ENCODE data around the gene TTC23L. TPM values are rescaled to one million over a fixed set of nuclear protein-coding genes. Genes with fewer than 3 reads are reported as not detected.

The TTC23L gene
- total and polyA plus RNA-seq, 2 of the 8 experiments (the other 6 are each of a cell fraction or from before 2014, with no cell fraction given), result 1.1 to 2.4 TPM

DNA sequence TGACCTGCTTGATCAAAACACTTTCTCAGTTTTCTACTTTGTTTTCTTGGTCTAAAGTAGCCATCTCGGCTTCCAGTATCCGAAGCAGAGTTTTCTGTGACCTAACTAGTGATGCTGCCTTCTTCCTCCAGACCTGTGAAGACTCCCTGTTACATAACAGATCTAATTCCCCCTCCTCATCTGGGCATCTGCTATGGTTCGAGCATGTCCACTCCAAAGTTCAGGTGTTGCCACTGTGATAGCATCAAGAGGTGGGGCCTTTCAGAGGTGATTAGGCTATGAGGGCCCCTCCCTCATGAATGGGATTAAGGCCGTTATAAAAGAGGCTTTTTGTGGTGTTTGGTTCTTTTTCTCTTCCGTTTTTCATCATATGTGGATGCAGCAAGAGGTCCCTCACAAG, 20.3 kb downstream of the TTC23L start:
- Histone ChIP-seq H3K79me2 (ENCODE audit: control insufficient read depth in 1 of 2, insufficient read depth in 2 of 2, low read length in 2 of 2) (no peaks in the 10 kb centered on the region), H3K18ac (ENCODE audit: extremely low read depth, low read length) (no peak overlapping the region), H2BK12ac (ENCODE audit: low read depth, low read length) (no peak overlapping the region), H3K23me2 (ENCODE audit: low read depth, low read length) (no peaks in the 10 kb centered on the region; the same call in 1 of the 2 replicates), H4K8ac (ENCODE audit: extremely low read depth, insufficient read depth, low read length) (no peak overlapping the region), H3K27me3 (replicated peaks in 1 of 4; ENCODE audit: control insufficient read depth in 3 of 4, extremely low read depth in 1 of 4, insufficient read depth in 3 of 4, low read length in 3 of 4) (no peaks in the 10 kb centered on the region), H2AK5ac (ENCODE audit: low read depth, low read length) (no peak overlapping the region), H3K4me2 (ENCODE audit: insufficient read depth in 1 of 2, low read depth in 2 of 2, low read length in 2 of 2) (no peak overlapping the region), H3K9ac (replicated peaks in 1 of 4; ENCODE audit: extremely low read depth in 1 of 4, low read depth in 3 of 4, low read length in 3 of 4) (no peak overlapping the region), H2BK120ac (replicated peaks; ENCODE audit: low read depth, low read length) (no peak overlapping the region), H2BK5ac (ENCODE audit: low read depth, low read length) (no peak overlapping the region), H3K27ac (ENCODE audit: low read depth, low read length) (no peak overlapping the region), H3K56ac (replicated peaks; ENCODE audit: insufficient read length, low read depth, low read length) (no peak overlapping the region), H3K79me1 (ENCODE audit: low read depth, low read length) (no peaks in the 10 kb centered on the region), H2BK15ac (ENCODE audit: low read length) (no peak overlapping the region), H4K91ac (replicated peaks; ENCODE audit: insufficient read length, low read length) (no peak overlapping the region), H3K23ac (ENCODE audit: insufficient read length) (no peak overlapping the region), H4K20me1 (replicated peaks in 1 of 2; ENCODE audit: control insufficient read depth in 1 of 2, insufficient read depth in 2 of 2, low read length in 2 of 2) (no peaks in the 10 kb centered on the region), H3K9me3 (ENCODE audit: insufficient read depth in 2 of 2, low read depth in 1 of 2, low read length in 1 of 2) (no peaks in the 10 kb centered on the region), H3K36me3 (ENCODE audit: control insufficient read depth in 2 of 4, insufficient read depth in 4 of 4, low read length in 3 of 4) (no peaks in the 10 kb centered on the region), H4K5ac (ENCODE audit: insufficient read length, low read depth, low read length) (no peak overlapping the region), H2BK20ac (ENCODE audit: low read length) (no peak overlapping the region), H2AFZ (ENCODE audit: low read length) (no peak overlapping the region), H3K4me3 (ENCODE audit: extremely low read depth in 1 of 4, insufficient read depth in 2 of 4, low read depth in 3 of 4, low read length in 4 of 4) (no peak overlapping the region), H3K4ac (replicated peaks; ENCODE audit: insufficient read length, low read depth, low read length) (no peak overlapping the region), H3K14ac (ENCODE audit: insufficient read length) (no peak overlapping the region), H3K4me1 (replicated peaks in 1 of 4; ENCODE audit: control insufficient read depth in 3 of 4, insufficient read depth in 4 of 4, low read length in 3 of 4) (peaks cover 5 to 11% (median 7%) of the 10 kb centered on the region in 4 experiments)
- FAIRE-seq, result no peak
- WGBS, 2 experiments (ENCODE audit: extremely low coverage in 1 of 2, insufficient coverage in 1 of 2, insufficient read length in 1 of 2, insufficient replicate concordance in 2 of 2, low coverage in 1 of 2, low lambda C conversion rate in 2 of 2, missing lambda C conversion rate in 1 of 2), result 76% methylated on average over 5 of the region's 5 CpGs; no CpG with 5 or more reads in 1 of the 2 experiments
- ChIA-PET POLR2A (ENCODE audit: partially characterized antibody) (no interaction called here), CTCF (ENCODE audit: partially characterized antibody) (interaction anchor here (1.0 to 1.4 kb wide), 2 partner anchors 8 to 9 kb away, joined by 3 read pairs; no protein-coding TSS in a partner anchor)
- DNase-seq (ENCODE audit: low read depth in 1 of 2, low spot score in 2 of 2), result no peak
- no peak for TF ChIP-seq RBBP5 (IDR thresholded peaks at IDR 0.05; ENCODE audit: borderline replicate concordance, low read depth, low read length)
- TF ChIP-seq HDAC6 (IDR thresholded peaks at IDR 0.05; ENCODE audit: low read depth, low read length), result no peak
- TF ChIP-seq, protein P1, sequence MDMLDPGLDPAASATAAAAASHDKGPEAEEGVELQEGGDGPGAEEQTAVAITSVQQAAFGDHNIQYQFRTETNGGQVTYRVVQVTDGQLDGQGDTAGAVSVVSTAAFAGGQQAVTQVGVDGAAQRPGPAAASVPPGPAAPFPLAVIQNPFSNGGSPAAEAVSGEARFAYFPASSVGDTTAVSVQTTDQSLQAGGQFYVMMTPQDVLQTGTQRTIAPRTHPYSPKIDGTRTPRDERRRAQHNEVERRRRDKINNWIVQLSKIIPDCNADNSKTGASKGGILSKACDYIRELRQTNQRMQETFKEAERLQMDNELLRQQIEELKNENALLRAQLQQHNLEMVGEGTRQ (IDR thresholded peaks at IDR 0.05; ENCODE audit: low read length), result no peak
- no peak for TF ChIP-seq SIRT6 (IDR thresholded peaks at IDR 0.05; ENCODE audit: low read length)
- TF ChIP-seq SRF (IDR thresholded peaks at IDR 0.05; ENCODE audit: low read depth, low read length), result no peak
- TF ChIP-seq EP300 (IDR thresholded peaks at IDR 0.05; ENCODE audit: borderline replicate concordance in 1 of 2, low read depth in 2 of 2, low read length in 2 of 2), result no peak
- no peak for TF ChIP-seq KDM5A (IDR thresholded peaks at IDR 0.05; ENCODE audit: low read length)
- TF ChIP-seq BRCA1 (IDR thresholded peaks at IDR 0.05; ENCODE audit: low read depth, low read length), result no peak
- no peak for TF ChIP-seq CBX5 (IDR thresholded peaks at IDR 0.05; ENCODE audit: low read depth, low read length)
- TF ChIP-seq, protein P2, sequence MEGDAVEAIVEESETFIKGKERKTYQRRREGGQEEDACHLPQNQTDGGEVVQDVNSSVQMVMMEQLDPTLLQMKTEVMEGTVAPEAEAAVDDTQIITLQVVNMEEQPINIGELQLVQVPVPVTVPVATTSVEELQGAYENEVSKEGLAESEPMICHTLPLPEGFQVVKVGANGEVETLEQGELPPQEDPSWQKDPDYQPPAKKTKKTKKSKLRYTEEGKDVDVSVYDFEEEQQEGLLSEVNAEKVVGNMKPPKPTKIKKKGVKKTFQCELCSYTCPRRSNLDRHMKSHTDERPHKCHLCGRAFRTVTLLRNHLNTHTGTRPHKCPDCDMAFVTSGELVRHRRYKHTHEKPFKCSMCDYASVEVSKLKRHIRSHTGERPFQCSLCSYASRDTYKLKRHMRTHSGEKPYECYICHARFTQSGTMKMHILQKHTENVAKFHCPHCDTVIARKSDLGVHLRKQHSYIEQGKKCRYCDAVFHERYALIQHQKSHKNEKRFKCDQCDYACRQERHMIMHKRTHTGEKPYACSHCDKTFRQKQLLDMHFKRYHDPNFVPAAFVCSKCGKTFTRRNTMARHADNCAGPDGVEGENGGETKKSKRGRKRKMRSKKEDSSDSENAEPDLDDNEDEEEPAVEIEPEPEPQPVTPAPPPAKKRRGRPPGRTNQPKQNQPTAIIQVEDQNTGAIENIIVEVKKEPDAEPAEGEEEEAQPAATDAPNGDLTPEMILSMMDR (IDR thresholded peaks at IDR 0.05; ENCODE audit: control extremely low read depth in 1 of 3, insufficient read depth in 1 of 3, low read depth in 1 of 3, low read length in 3 of 3), result no peak
- no peak for TF ChIP-seq ZNF274 (IDR thresholded peaks at IDR 0.05; ENCODE audit: borderline replicate concordance, extremely low read depth, low read length)

All from H1 (cell line).